GM12892 (cell line): ENCODE data around the gene CPPED1.

Experiments used
- POLR2A ChIP-seq: IDR thresholded peaks from 2 replicates; pipeline ENCODE4 v1.6.1; 2011; ENCODE audit warnings: low read depth, low read length, control low read depth
- POLR2AphosphoS5 ChIP-seq: IDR thresholded peaks from 2 replicates; pipeline ENCODE4 v1.6.1; 2011; ENCODE audit warnings: low read depth, low read length, control low read depth
- TAF1 ChIP-seq: IDR thresholded peaks from 2 replicates; pipeline ENCODE4 v1.6.1; 2011; ENCODE audit warnings: low read depth, mild to moderate bottlenecking, control low read depth, low read length, borderline replicate concordance

GRCh38 chr16:12675852-12676251 is 127.8 kb downstream of the CPPED1 start:
- no peak for TF ChIP-seq POLR2A
- no peak for TF ChIP-seq POLR2AphosphoS5
- no peak for TF ChIP-seq TAF1
